K562 (cell line): Measurements from ENCODE around the gene ZNF761. TPM values are rescaled to one million over a fixed set of nuclear protein-coding genes. Genes with fewer than 3 reads are reported as not detected.

Experiments used
- ATAC-seq: fragments of 200-7000 bp; cut with Tn5 transposase; 3 replicates; pipeline ENCODE4 v1.9.1; 2020; ENCODE audit warnings: moderate library complexity
- BruUV-seq: library from RNA; stranded (reverse); fragments of 400-500 nt; replicated peaks from 2 replicates; lab custom pipeline; 2021; lab: Mats Ljungman, UMichigan
- CTCF ChIA-PET: fragments of 300-600 bp; formaldehyde crosslinking; extraction: SDS; loops from one replicate; lab custom pipeline; 2021; ENCODE audit warnings: low intra/inter-chr PET ratio; lab: Yijun Ruan, JAX
- POLR2A ChIA-PET: fragments of 300-600, 350-650 bp; sonication (Branson Sonifier 250); formaldehyde crosslinking; extraction: SDS; loops from one replicate; lab custom pipeline; 2021; ENCODE audit warnings: antibody characterized with exemption, inconsistent platforms; lab: Yijun Ruan, JAX
- DNase-seq, 4 experiments: peaks; one replicate each; pipeline versions ENCODE4 v3.0.0 to v3.0.0-alpha.2; 2011 to 2018; ENCODE audit warnings: low spot score in 3 of 4, mixed read lengths in 3 of 4; ENCODE audit errors: extremely low read depth in 1 of 4
- FAIRE-seq: peaks from 2 replicates; lab custom pipeline; 2011; peaks lifted over from hg19 to GRCh38; lab: Jason Lieb, UNC
- H2AFZ ChIP-seq: 2 replicates; pipeline ENCODE4 v1.6.0; 2011; ENCODE audit warnings: low read depth, low read length, control low read depth, inconsistent platforms
- H3K27ac ChIP-seq: fragments of 200-600 bp; 3 replicates; pipeline ENCODE4 v1.8.0; 2011; ENCODE audit warnings: low read depth, mild to moderate bottlenecking, control low read depth, inconsistent platforms, low read length, moderate library complexity, mixed read lengths; ENCODE audit errors: extremely low read depth
- H3K27me3 ChIP-seq, 2 experiments: fragments of 300-600 bp in 1 of 2; 2 replicates in 1 of 2; 3 replicates in 1 of 2; pipeline versions ENCODE4 v1.6.0 to v1.8.0; 2011; ENCODE audit warnings: inconsistent platforms in 2 of 2, low read length in 2 of 2, mild to moderate bottlenecking in 1 of 2, mixed read lengths in 1 of 2, moderate library complexity in 1 of 2; ENCODE audit not compliant: control insufficient read depth in 2 of 2, insufficient read depth in 2 of 2
- H3K36me3 ChIP-seq: fragments of 300-600 bp; 3 replicates; pipeline ENCODE4 v1.8.0; 2011; ENCODE audit warnings: mild to moderate bottlenecking, low read length, inconsistent platforms; ENCODE audit not compliant: control insufficient read depth, insufficient read depth
- H3K4me1 ChIP-seq, 2 experiments: fragments of 200-600 bp in 1 of 2; replicated peaks in 1 of 2; 2 replicates in 1 of 2; 3 replicates in 1 of 2; pipeline versions ENCODE4 v1.5.1 to v1.8.0; 2011; ENCODE audit warnings: inconsistent platforms in 2 of 2, low read length in 2 of 2, mild to moderate bottlenecking in 1 of 2, mixed read lengths in 1 of 2, moderate library complexity in 1 of 2; ENCODE audit not compliant: control insufficient read depth in 2 of 2, insufficient read depth in 2 of 2
- H3K4me2 ChIP-seq: 2 replicates; pipeline ENCODE4 v1.6.1; 2011; ENCODE audit warnings: low read length, control low read depth, inconsistent platforms, mixed read lengths; ENCODE audit not compliant: insufficient read depth
- H3K4me3 ChIP-seq: fragments of 200-600 bp; sonication (generic), shearing (Covaris generic); 2 replicates; pipeline ENCODE4 v1.5.1; 2016; ENCODE audit warnings: control low read depth, inconsistent platforms
- H3K79me2 ChIP-seq: fragments of 200-600 bp; 3 replicates; pipeline ENCODE4 v1.8.0; 2011; ENCODE audit warnings: low read length, inconsistent platforms; ENCODE audit not compliant: control insufficient read depth, insufficient read depth
- H3K9ac ChIP-seq, 2 experiments: 2 replicates each; pipeline versions ENCODE4 v1.6.0 to v1.6.1; 2011; ENCODE audit warnings: low read depth in 2 of 2, low read length in 2 of 2, control low read depth in 1 of 2, inconsistent platforms in 1 of 2, mild to moderate bottlenecking in 1 of 2, mixed read lengths in 1 of 2; ENCODE audit not compliant: insufficient read depth in 1 of 2
- H3K9me1 ChIP-seq: one replicate; pipeline ENCODE4 v1.6.0; 2011; ENCODE audit warnings: inconsistent platforms, mild to moderate bottlenecking, low read length, moderate library complexity; ENCODE audit not compliant: control insufficient read depth, insufficient read depth
- H3K9me3 ChIP-seq: replicated peaks from 2 replicates; pipeline ENCODE4 v1.5.1; 2011; ENCODE audit warnings: low read depth, low read length, inconsistent platforms; ENCODE audit not compliant: control insufficient read depth, insufficient read depth
- H4K20me1 ChIP-seq: replicated peaks from 2 replicates; pipeline ENCODE4 v1.6.1; 2011; ENCODE audit warnings: low read length, inconsistent platforms, mixed read lengths; ENCODE audit not compliant: control insufficient read depth, insufficient read depth
- CREM ChIP-seq: IDR thresholded peaks from 2 replicates; pipeline ENCODE4 v1.6.1; 2014; ENCODE audit warnings: antibody characterized with exemption, low read depth
- FOXK2 ChIP-seq, 2 experiments: fragments of 450-650 bp; IDR thresholded peaks in 1 of 2; conservative IDR thresholded peaks in 1 of 2; 2 replicates each; pipeline ENCODE4 v1.6.1; 2016; ENCODE audit warnings: low read depth in 2 of 2, mild to moderate bottlenecking in 1 of 2
- HDAC3 ChIP-seq: fragments of 450-650 bp; IDR thresholded peaks from 2 replicates; pipeline ENCODE4 v1.6.1; 2018; ENCODE audit warnings: borderline replicate concordance, mild to moderate bottlenecking, moderate library complexity; ENCODE audit not compliant: partially characterized antibody
- JUND ChIP-seq, 2 experiments: IDR thresholded peaks; 2 replicates in 1 of 2; 3 replicates in 1 of 2; pipeline ENCODE4 v1.6.1; 2011; ENCODE audit warnings: borderline replicate concordance in 2 of 2, low read depth in 2 of 2, low read length in 2 of 2, improper control_type of control experiment in 1 of 2, missing biosample characterization in 1 of 2, missing genetic modification characterization in 1 of 2, missing genetic modification reagents in 1 of 2
- KAT8 ChIP-seq: fragments of 450-650 bp; IDR thresholded peaks from 2 replicates; pipeline ENCODE4 v1.6.1; 2016; ENCODE audit warnings: low read depth, mild to moderate bottlenecking
- PTRF ChIP-seq: fragments of 450-650 bp; IDR thresholded peaks from 2 replicates; pipeline ENCODE4 v1.6.1; 2016; ENCODE audit warnings: mild to moderate bottlenecking, missing genetic modification characterization, missing compliant biosample characterization
- TCFL5 ChIP-seq: fragments of 250-450 bp; sonication (Bioruptor Pico); conservative IDR thresholded peaks from 2 replicates; pipeline ENCODE4 v1.6.1; 2021; ENCODE audit warnings: mild to moderate bottlenecking, moderate library complexity, matching md5 sums
- ZBTB33 ChIP-seq: sonication (generic); formaldehyde crosslinking; IDR thresholded peaks from 2 replicates; pipeline ENCODE4 v1.8.1; 2023; ENCODE audit warnings: mild to moderate bottlenecking, missing genetic modification reagents
- ZNF274 ChIP-seq: IDR thresholded peaks from 2 replicates; pipeline ENCODE4 v1.6.1; 2011; ENCODE audit warnings: low read depth, mild to moderate bottlenecking, low read length, moderate library complexity, borderline replicate concordance
- WGBS: fragments of 100-300 bp; shearing (Covaris generic); methylation state at CpG from one replicate; pipeline ENCODE4 v1.1.6; 2016; ENCODE audit warnings: low coverage, mixed read lengths; ENCODE audit not compliant: insufficient coverage; ENCODE audit errors: missing lambda C conversion rate; 5-methylcytosine and 5-hydroxymethylcytosine counted together
- in situ Hi-C: fragments of 300-500 bp; cut with MboI; formaldehyde crosslinking; loops from 4 replicates; pipeline ENCODE4 v1.15.0; 2018; ENCODE audit warnings: inconsistent platforms, mixed read lengths
- intact Hi-C: fragments of 100-400 bp; cut with micrococcal nuclease; formaldehyde crosslinking; loops from 2 replicates; pipeline ENCODE4 v1.14.2; 2022
- polyA plus RNA-seq, 8 experiments: library from polyadenylated mRNA; depleted of rRNA in 4 of 8; stranded (reverse) in 5 of 8; unstranded in 3 of 8; fragments of >200 nt; fragmentation: Nextera tagmentation in 2 of 8; fragmentation: Illumina TruSeq in 1 of 8; extraction: Ambion mirVana in 2 of 8; extraction: Trizol in 1 of 8; gene quantifications; 2 replicates each; pipeline versions ENCODE4 v1.2.1 to v1.2.3, GENCODE V29; 2011 to 2014; ENCODE audit warnings: inconsistent platforms in 1 of 8, missing spikeins in 1 of 8
- total RNA-seq, 7 experiments: library from RNA; depleted of rRNA in 6 of 7; stranded (reverse); fragments of >200 nt in 6 of 7; fragmentation: Illumina TruSeq in 2 of 7; extraction: Trizol in 2 of 7; gene quantifications; 2 replicates each; pipeline versions ENCODE4 v1.2.1 to v1.2.3, GENCODE V29; 2011 to 2021; ENCODE audit warnings: low replicate concordance in 1 of 7
- TF ChIP-seq, protein P1 (sequence below), 3 experiments: fragments of 200-800 bp in 1 of 3; fragments of 250-450 bp in 1 of 3; fragments of 450-650 bp in 1 of 3; sonication (Bioruptor Pico) in 1 of 3; sonication (Bioruptor generic) in 1 of 3; formaldehyde crosslinking in 1 of 3; IDR thresholded peaks; 2 replicates each; pipeline versions ENCODE4 v1.6.1 to v1.8.0; 2016 to 2022; ENCODE audit warnings: mild to moderate bottlenecking in 2 of 3, missing genetic modification characterization in 2 of 3, missing compliant biosample characterization in 1 of 3, moderate library complexity in 1 of 3

ZNF761 gene
- total and polyA plus RNA-seq, 9 of the 15 experiments (the other 6 are each of a cell fraction or from before 2014, with no cell fraction given): 10.3 to 30.2 (median 17.0) TPM

GRCh38 chr19:53461866-53462265, 30.1 kb downstream of the ZNF761 start:
- Histone ChIP-seq H3K4me3 (no peak overlapping the region), H4K20me1 (no peaks in the 10 kb centered on the region), H3K79me2 (no peaks in the 10 kb centered on the region), H3K27me3 (no peaks in the 10 kb centered on the region), H3K4me1 (no peaks in the 10 kb centered on the region), H2AFZ (no peak overlapping the region), H3K9ac (no peak overlapping the region), H3K27ac (no peak overlapping the region), H3K4me2 (no peak overlapping the region), H3K9me1 (no peaks in the 10 kb centered on the region), H3K36me3 (no peaks in the 10 kb centered on the region), H3K9me3 (peaks cover 7% of the 10 kb centered on the region)
- DNase-seq (no peak), FAIRE-seq (no peak), ATAC-seq (no peak)
- POLR2A ChIA-PET: interaction anchor here (0.7 kb wide), 2 partner anchors 111 to 1272 kb away, joined by 3 to 4 read pairs; no protein-coding TSS in a partner anchor
- TF ChIP-seq, protein P1, sequence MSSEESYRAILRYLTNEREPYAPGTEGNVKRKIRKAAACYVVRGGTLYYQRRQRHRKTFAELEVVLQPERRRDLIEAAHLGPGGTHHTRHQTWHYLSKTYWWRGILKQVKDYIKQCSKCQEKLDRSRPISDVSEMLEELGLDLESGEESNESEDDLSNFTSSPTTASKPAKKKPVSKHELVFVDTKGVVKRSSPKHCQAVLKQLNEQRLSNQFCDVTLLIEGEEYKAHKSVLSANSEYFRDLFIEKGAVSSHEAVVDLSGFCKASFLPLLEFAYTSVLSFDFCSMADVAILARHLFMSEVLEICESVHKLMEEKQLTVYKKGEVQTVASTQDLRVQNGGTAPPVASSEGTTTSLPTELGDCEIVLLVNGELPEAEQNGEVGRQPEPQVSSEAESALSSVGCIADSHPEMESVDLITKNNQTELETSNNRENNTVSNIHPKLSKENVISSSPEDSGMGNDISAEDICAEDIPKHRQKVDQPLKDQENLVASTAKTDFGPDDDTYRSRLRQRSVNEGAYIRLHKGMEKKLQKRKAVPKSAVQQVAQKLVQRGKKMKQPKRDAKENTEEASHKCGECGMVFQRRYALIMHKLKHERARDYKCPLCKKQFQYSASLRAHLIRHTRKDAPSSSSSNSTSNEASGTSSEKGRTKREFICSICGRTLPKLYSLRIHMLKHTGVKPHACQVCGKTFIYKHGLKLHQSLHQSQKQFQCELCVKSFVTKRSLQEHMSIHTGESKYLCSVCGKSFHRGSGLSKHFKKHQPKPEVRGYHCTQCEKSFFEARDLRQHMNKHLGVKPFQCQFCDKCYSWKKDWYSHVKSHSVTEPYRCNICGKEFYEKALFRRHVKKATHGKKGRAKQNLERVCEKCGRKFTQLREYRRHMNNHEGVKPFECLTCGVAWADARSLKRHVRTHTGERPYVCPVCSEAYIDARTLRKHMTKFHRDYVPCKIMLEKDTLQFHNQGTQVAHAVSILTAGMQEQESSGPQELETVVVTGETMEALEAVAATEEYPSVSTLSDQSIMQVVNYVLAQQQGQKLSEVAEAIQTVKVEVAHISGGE (CRISPR knock-in tag; IDR thresholded peaks at IDR 0.05): no peak
- TF ChIP-seq TCFL5 (CRISPR knock-in tag): no peak
- no peak for TF ChIP-seq PTRF (tag)
- no peak for TF ChIP-seq KAT8
- no peak for TF ChIP-seq ZNF274
- no peak for TF ChIP-seq HDAC3
- no peak for TF ChIP-seq JUND (IDR thresholded peaks at IDR 0.05; ENCODE audit: borderline replicate concordance, low read depth, low read length)
- TF ChIP-seq JUND (tag; IDR thresholded peaks at IDR 0.05; ENCODE audit: borderline replicate concordance, low read depth, low read length): no peak
- TF ChIP-seq CREM: no peak
- no peak for TF ChIP-seq ZBTB33 (CRISPR knock-in tag)
- TF ChIP-seq FOXK2 (conservative IDR thresholded peaks at IDR 0.05 in 1 of 2, IDR thresholded peaks at IDR 0.05 in 1 of 2; ENCODE audit: low read depth in 2 of 2): no peak
- 63% methylated on average over 6 of the region's 6 CpGs for WGBS
- in situ Hi-C loops: no loop called here
- CTCF ChIA-PET: no interaction called here
- no TSS peak for BruUV-seq
- intact Hi-C loops: no loop called here
